Liver (tissue), 9 donors: Measurements from ENCODE around the gene EMX1. TPM values are rescaled to one million over a fixed set of nuclear protein-coding genes. Genes with fewer than 3 reads are reported as not detected.
A peak's percentile ranks its signal among the peaks of the same experiment; 100 is the strongest.

Experiments
- DNase-seq: peaks from one replicate; pipeline ENCODE4 v3.0.0-alpha.2; 2017; ENCODE audit warnings: low spot score
- H3K27ac ChIP-seq, 2 donors: one replicate each; pipeline ENCODE4 v1.7.0; 2013; ENCODE audit warnings: inconsistent platforms in 2 of 2, low read length in 2 of 2, control low read depth in 1 of 2, low read depth in 1 of 2, mild to moderate bottlenecking in 1 of 2
- H3K27me3 ChIP-seq, 4 donors: one replicate each; pipeline versions ENCODE4 v1.6.1 to v1.7.0; 2013; ENCODE audit warnings: low read length in 3 of 4, inconsistent platforms in 1 of 4, mild to moderate bottlenecking in 1 of 4, moderate library complexity in 1 of 4; ENCODE audit not compliant: control insufficient read depth in 4 of 4, insufficient read depth in 4 of 4
- H3K36me3 ChIP-seq, 4 donors: one replicate each; pipeline versions ENCODE4 v1.6.1 to v1.7.0; 2013; ENCODE audit warnings: low read length in 3 of 4, mild to moderate bottlenecking in 3 of 4, low read depth in 1 of 4, moderate library complexity in 1 of 4; ENCODE audit not compliant: control insufficient read depth in 4 of 4, insufficient read depth in 3 of 4
- H3K4me1 ChIP-seq, 4 donors: one replicate each; pipeline versions ENCODE4 v1.6.1 to v1.7.0; 2013; ENCODE audit warnings: low read length in 3 of 4, mild to moderate bottlenecking in 3 of 4, moderate library complexity in 1 of 4; ENCODE audit not compliant: control insufficient read depth in 4 of 4, insufficient read depth in 4 of 4
- H3K4me3 ChIP-seq, 3 donors: one replicate each; pipeline versions ENCODE4 v1.6.1 to v1.7.0; 2013; ENCODE audit warnings: low read length in 3 of 3, control low read depth in 1 of 3, low read depth in 1 of 3, mild to moderate bottlenecking in 1 of 3
- H3K9ac ChIP-seq, 2 donors: one replicate each; pipeline ENCODE4 v1.7.0; 2013; ENCODE audit warnings: low read length in 2 of 2, mild to moderate bottlenecking in 2 of 2, moderate library complexity in 2 of 2, control low read depth in 1 of 2, low read depth in 1 of 2
- H3K9me3 ChIP-seq, 4 donors: one replicate each; pipeline versions ENCODE4 v1.6.1 to v1.7.0; 2013; ENCODE audit warnings: low read length in 3 of 4; ENCODE audit not compliant: control insufficient read depth in 4 of 4
- EGR1 ChIP-seq, 2 donors: IDR thresholded peaks; 2 replicates each; pipeline ENCODE4 v1.6.1; 2016 to 2018; ENCODE audit warnings: antibody characterized with exemption in 2 of 2, low read depth in 2 of 2
- FOXA1 ChIP-seq: IDR thresholded peaks from 2 replicates; pipeline ENCODE4 v1.6.1; 2016; ENCODE audit warnings: antibody characterized with exemption
- FOXA2 ChIP-seq: IDR thresholded peaks from 2 replicates; pipeline ENCODE4 v1.6.1; 2016; ENCODE audit warnings: antibody characterized with exemption
- GABPA ChIP-seq, 2 donors: IDR thresholded peaks in 1 of 2; conservative IDR thresholded peaks in 1 of 2; 2 replicates each; pipeline ENCODE4 v1.6.1; 2016; ENCODE audit warnings: antibody characterized with exemption in 2 of 2, mild to moderate bottlenecking in 1 of 2, moderate library complexity in 1 of 2
- HNF4A ChIP-seq, 2 donors: conservative IDR thresholded peaks; 2 replicates each; pipeline ENCODE4 v1.6.1; 2016; ENCODE audit warnings: antibody characterized with exemption in 2 of 2, mild to moderate bottlenecking in 2 of 2
- HNF4G ChIP-seq: IDR thresholded peaks from 2 replicates; pipeline ENCODE4 v1.6.1; 2016; ENCODE audit warnings: antibody characterized with exemption
- JUND ChIP-seq, 2 donors: IDR thresholded peaks; 2 replicates each; pipeline ENCODE4 v1.6.1; 2016; ENCODE audit warnings: antibody characterized with exemption in 2 of 2
- NR2F2 ChIP-seq: IDR thresholded peaks from 2 replicates; pipeline ENCODE4 v1.6.1; 2016; ENCODE audit warnings: antibody characterized with exemption
- RAD21 ChIP-seq, 2 donors: IDR thresholded peaks; 2 replicates each; pipeline ENCODE4 v1.6.1; 2016; ENCODE audit warnings: antibody characterized with exemption in 2 of 2, mild to moderate bottlenecking in 2 of 2
- RXRA ChIP-seq, 2 donors: IDR thresholded peaks; 2 replicates each; pipeline ENCODE4 v1.6.1; 2017 to 2018; ENCODE audit warnings: antibody characterized with exemption in 2 of 2, mild to moderate bottlenecking in 1 of 2
- SP1 ChIP-seq: IDR thresholded peaks from 2 replicates; pipeline ENCODE4 v1.6.1; 2018; ENCODE audit warnings: antibody characterized with exemption, mild to moderate bottlenecking
- TAF1 ChIP-seq: conservative IDR thresholded peaks from 2 replicates; pipeline ENCODE4 v1.6.1; 2016; ENCODE audit warnings: antibody characterized with exemption, mild to moderate bottlenecking
- YY1 ChIP-seq: IDR thresholded peaks from 2 replicates; pipeline ENCODE4 v1.6.1; 2016; ENCODE audit warnings: antibody characterized with exemption, mild to moderate bottlenecking
- WGBS: extraction: QIAGEN DNeasy Blood & Tissue Kit; methylation state at CpG from one replicate; pipeline ENCODE4 v1.1.7; 2013; 5-methylcytosine and 5-hydroxymethylcytosine counted together
- polyA plus RNA-seq, 2 donors: library from polyadenylated mRNA; stranded (reverse) in 1 of 2; unstranded in 1 of 2; fragments of 200-250 nt in 1 of 2; fragments of >200 nt in 1 of 2; fragmentation: Nextera tagmentation in 1 of 2; extraction: Ambion mirVana in 1 of 2; gene quantifications; one replicate each; pipeline versions ENCODE4 v1.2.1 to v1.2.3, GENCODE V29; 2013 to 2015
- total RNA-seq, 2 donors: library from RNA; depleted of rRNA; stranded (reverse); fragments of >200 nt; gene quantifications; one replicate each; pipeline ENCODE4 v1.2.3, GENCODE V29; 2014
- TF ChIP-seq, protein P1 (sequence below): IDR thresholded peaks from 2 replicates; pipeline ENCODE4 v1.6.1; 2016; ENCODE audit warnings: antibody characterized with exemption, mild to moderate bottlenecking
- TF ChIP-seq, protein P2 (sequence below): IDR thresholded peaks from 2 replicates; pipeline ENCODE4 v1.6.1; 2016; ENCODE audit warnings: antibody characterized with exemption
- TF ChIP-seq, protein P3 (sequence below): IDR thresholded peaks from 2 replicates; pipeline ENCODE4 v1.6.1; 2016; ENCODE audit warnings: antibody characterized with exemption
- TF ChIP-seq, protein P4 (sequence below): fragments of 150-350 bp; IDR thresholded peaks from 2 replicates; pipeline ENCODE4 v1.5.1; 2017; ENCODE audit warnings: improper control_type of control experiment, low read depth, low read length; ENCODE audit not compliant: missing input control
- TF ChIP-seq, protein P5 (sequence below): IDR thresholded peaks from 2 replicates; pipeline ENCODE4 v1.6.1; 2016; ENCODE audit warnings: antibody characterized with exemption
- donor health status: healthy.
- donor health status: healthy.
- donor health status: healthy.
- donor health status: healthy.
- donor health status: healthy.

The EMX1 gene
- total and polyA plus RNA-seq, 4 donors = 0.06 to 0.18 (median 0.08) TPM; not detected in 1

DNA sequence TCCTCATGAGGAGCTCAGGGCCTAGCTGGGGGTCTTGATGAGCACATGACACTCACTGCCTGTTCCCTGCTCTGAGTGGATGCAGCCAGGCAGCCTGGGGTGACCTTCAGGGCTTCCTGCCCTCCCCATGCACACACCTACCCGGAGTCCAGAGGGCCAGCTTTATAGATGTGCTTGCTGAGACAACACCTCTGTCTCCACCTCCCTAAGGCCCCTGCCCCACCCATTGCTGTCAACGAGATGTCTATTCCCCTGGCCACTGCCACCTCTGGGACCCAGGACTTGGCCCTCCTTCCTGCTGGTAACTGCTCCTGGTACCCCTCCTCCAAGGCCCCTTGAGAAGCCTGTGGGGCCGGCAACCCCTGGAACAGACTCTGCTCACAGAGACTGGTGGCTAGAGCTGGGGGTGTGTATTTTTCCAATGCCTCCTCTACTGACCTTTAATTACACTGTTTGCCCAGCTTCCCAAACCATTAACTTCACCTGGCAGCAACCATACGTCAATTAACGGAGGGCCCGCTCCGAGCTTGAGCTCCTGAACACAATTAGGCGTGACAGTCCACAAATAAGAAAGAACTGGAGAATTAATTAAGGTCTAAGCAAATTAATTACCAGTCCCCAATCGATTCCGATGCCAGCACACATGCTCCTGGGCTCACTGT, 66.3 kb downstream of the EMX1 start:
- H3K4me3 ChIP-seq = no peak overlapping the region
- H3K9ac ChIP-seq = peak overlapping the region; percentile 53 to 54
- DNase-seq = no peak
- 35% methylated on average over 10 of the region's 10 CpGs for WGBS
- H3K27me3 ChIP-seq = no peaks in the 10 kb centered on the region
- peak overlapping the region; percentile 70 to 86 for H3K27ac ChIP-seq
- TF ChIP-seq, protein P1, sequence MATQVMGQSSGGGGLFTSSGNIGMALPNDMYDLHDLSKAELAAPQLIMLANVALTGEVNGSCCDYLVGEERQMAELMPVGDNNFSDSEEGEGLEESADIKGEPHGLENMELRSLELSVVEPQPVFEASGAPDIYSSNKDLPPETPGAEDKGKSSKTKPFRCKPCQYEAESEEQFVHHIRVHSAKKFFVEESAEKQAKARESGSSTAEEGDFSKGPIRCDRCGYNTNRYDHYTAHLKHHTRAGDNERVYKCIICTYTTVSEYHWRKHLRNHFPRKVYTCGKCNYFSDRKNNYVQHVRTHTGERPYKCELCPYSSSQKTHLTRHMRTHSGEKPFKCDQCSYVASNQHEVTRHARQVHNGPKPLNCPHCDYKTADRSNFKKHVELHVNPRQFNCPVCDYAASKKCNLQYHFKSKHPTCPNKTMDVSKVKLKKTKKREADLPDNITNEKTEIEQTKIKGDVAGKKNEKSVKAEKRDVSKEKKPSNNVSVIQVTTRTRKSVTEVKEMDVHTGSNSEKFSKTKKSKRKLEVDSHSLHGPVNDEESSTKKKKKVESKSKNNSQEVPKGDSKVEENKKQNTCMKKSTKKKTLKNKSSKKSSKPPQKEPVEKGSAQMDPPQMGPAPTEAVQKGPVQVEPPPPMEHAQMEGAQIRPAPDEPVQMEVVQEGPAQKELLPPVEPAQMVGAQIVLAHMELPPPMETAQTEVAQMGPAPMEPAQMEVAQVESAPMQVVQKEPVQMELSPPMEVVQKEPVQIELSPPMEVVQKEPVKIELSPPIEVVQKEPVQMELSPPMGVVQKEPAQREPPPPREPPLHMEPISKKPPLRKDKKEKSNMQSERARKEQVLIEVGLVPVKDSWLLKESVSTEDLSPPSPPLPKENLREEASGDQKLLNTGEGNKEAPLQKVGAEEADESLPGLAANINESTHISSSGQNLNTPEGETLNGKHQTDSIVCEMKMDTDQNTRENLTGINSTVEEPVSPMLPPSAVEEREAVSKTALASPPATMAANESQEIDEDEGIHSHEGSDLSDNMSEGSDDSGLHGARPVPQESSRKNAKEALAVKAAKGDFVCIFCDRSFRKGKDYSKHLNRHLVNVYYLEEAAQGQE = peak; percentile 67
- TF ChIP-seq, protein P2, sequence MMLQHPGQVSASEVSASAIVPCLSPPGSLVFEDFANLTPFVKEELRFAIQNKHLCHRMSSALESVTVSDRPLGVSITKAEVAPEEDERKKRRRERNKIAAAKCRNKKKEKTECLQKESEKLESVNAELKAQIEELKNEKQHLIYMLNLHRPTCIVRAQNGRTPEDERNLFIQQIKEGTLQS = no peak
- TF ChIP-seq NR2F2 (no peak), FOXA2 (peak; percentile 65), YY1 (peak; percentile 55), HNF4G (peak; percentile 5), SP1 (peak; percentile 67), GABPA (IDR thresholded peaks at IDR 0.05 in 1 of 2, conservative IDR thresholded peaks at IDR 0.05 in 1 of 2) (no peak), JUND (IDR thresholded peaks at IDR 0.05) (peak in 1 of 2 donors; percentile 42), TAF1 (no peak), FOXA1 (peak; percentile 29), EGR1 (IDR thresholded peaks at IDR 0.05; ENCODE audit: low read depth in 2 of 2) (peak in 1 of 2 donors; percentile 57), RAD21 (IDR thresholded peaks at IDR 0.05) (peak in 1 of 2 donors; percentile 24), RXRA (IDR thresholded peaks at IDR 0.05) (peak; percentile 76 to 89), HNF4A (conservative IDR thresholded peaks at IDR 0.05) (peak; percentile 81 to 84)
- TF ChIP-seq, protein P3, sequence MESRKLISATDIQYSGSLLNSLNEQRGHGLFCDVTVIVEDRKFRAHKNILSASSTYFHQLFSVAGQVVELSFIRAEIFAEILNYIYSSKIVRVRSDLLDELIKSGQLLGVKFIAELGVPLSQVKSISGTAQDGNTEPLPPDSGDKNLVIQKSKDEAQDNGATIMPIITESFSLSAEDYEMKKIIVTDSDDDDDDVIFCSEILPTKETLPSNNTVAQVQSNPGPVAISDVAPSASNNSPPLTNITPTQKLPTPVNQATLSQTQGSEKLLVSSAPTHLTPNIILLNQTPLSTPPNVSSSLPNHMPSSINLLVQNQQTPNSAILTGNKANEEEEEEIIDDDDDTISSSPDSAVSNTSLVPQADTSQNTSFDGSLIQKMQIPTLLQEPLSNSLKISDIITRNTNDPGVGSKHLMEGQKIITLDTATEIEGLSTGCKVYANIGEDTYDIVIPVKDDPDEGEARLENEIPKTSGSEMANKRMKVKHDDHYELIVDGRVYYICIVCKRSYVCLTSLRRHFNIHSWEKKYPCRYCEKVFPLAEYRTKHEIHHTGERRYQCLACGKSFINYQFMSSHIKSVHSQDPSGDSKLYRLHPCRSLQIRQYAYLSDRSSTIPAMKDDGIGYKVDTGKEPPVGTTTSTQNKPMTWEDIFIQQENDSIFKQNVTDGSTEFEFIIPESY = peak; percentile 69
- TF ChIP-seq, protein P4, sequence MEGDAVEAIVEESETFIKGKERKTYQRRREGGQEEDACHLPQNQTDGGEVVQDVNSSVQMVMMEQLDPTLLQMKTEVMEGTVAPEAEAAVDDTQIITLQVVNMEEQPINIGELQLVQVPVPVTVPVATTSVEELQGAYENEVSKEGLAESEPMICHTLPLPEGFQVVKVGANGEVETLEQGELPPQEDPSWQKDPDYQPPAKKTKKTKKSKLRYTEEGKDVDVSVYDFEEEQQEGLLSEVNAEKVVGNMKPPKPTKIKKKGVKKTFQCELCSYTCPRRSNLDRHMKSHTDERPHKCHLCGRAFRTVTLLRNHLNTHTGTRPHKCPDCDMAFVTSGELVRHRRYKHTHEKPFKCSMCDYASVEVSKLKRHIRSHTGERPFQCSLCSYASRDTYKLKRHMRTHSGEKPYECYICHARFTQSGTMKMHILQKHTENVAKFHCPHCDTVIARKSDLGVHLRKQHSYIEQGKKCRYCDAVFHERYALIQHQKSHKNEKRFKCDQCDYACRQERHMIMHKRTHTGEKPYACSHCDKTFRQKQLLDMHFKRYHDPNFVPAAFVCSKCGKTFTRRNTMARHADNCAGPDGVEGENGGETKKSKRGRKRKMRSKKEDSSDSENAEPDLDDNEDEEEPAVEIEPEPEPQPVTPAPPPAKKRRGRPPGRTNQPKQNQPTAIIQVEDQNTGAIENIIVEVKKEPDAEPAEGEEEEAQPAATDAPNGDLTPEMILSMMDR = no peak
- TF ChIP-seq, protein P5, sequence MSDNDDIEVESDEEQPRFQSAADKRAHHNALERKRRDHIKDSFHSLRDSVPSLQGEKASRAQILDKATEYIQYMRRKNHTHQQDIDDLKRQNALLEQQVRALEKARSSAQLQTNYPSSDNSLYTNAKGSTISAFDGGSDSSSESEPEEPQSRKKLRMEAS = peak; percentile 50
- H3K4me1 ChIP-seq = peaks cover 31 to 63% (median 51%) of the 10 kb centered on the region in 4 donors
- peaks cover 0 to 7% (median 3%) of the 10 kb centered on the region in 4 donors for H3K36me3 ChIP-seq
- no peaks in the 10 kb centered on the region for H3K9me3 ChIP-seq
